IPS-15b (cell line): ENCODE measurements around the gene RAB10.
"Not testable (repeated sequence)": the region's sequence is repeated elsewhere in the genome, so short reads cannot be mapped to it uniquely, and the experiment has no call there.

ENCODE experiments used
- H3K27me3 ChIP-seq: one replicate; pipeline ENCODE4 v1.6.1; 2013; ENCODE audit warnings: low read length; ENCODE audit not compliant: control insufficient read depth, insufficient read depth
- H3K36me3 ChIP-seq: one replicate; pipeline ENCODE4 v1.6.1; 2013; ENCODE audit warnings: low read length; ENCODE audit not compliant: control insufficient read depth, insufficient read depth
- H3K4me1 ChIP-seq: one replicate; pipeline ENCODE4 v1.6.1; 2013; ENCODE audit warnings: mild to moderate bottlenecking, low read length; ENCODE audit not compliant: control insufficient read depth, insufficient read depth
- H3K4me3 ChIP-seq: one replicate; pipeline ENCODE4 v1.5.1; 2013; ENCODE audit warnings: low read depth, low read length
- H3K9ac ChIP-seq: one replicate; pipeline ENCODE4 v1.6.1; 2013; ENCODE audit warnings: low read depth, mild to moderate bottlenecking, low read length
- H3K9me3 ChIP-seq: one replicate; pipeline ENCODE4 v1.6.1; 2013; ENCODE audit warnings: mild to moderate bottlenecking, low read length; ENCODE audit not compliant: control insufficient read depth, insufficient read depth

Gene RAB10

DNA sequence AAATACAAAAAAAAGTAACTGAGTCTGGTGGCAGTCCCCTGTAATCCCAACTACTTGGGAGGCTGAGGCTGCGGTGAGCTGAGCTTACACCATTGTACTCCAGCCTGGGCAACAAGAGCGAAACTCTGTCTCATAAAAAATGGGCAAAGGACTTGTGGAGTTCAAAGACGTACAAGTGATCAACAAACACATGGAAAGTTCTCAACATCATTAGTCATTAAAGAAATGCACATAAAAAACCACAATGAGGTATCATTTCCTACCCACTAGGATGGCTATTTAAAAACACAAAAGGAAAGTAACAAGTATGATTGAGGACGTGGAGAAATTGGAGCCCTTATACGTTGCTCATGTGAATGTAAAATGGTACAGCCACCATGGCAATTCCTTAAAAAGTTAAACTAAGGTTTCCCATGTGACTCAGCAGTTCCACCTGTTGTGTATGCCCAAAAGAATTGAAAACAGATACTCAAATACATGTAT is 52.3 kb downstream of the RAB10 start:
- Histone ChIP-seq H3K4me1 (peaks cover 9% of the 10 kb centered on the region), H3K4me3 (no peak overlapping the region), H3K9ac (no peak overlapping the region), H3K36me3 (no peaks in the 10 kb centered on the region), H3K27me3 (no peaks in the 10 kb centered on the region), H3K9me3 (peaks cover 3% of the 10 kb centered on the region)

DNA sequence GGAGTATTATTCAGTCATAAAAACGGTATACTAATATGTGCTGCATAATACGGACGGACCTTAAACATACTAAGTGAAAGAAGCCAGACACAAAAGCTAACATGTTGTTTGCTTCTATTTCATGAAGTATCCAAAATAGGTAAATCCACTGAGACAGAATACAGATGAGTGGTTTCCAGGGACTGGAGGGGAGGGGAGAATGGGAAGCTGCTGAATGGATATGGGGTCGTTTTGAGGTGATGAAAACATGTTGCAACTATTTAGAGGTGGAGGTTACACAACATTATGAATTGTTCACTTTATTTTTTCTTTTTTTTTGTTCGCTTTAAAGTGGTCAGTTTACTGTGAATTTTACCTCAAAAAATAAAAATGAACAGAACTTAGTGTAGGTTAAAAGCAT is 52.9 kb downstream of the RAB10 start:
- Histone ChIP-seq H3K9me3 (peaks cover 3% of the 10 kb centered on the region), H3K4me1 (peaks cover 9% of the 10 kb centered on the region), H3K4me3 (no peak overlapping the region), H3K9ac (no peak overlapping the region), H3K27me3 (no peaks in the 10 kb centered on the region), H3K36me3 (no peaks in the 10 kb centered on the region)

DNA sequence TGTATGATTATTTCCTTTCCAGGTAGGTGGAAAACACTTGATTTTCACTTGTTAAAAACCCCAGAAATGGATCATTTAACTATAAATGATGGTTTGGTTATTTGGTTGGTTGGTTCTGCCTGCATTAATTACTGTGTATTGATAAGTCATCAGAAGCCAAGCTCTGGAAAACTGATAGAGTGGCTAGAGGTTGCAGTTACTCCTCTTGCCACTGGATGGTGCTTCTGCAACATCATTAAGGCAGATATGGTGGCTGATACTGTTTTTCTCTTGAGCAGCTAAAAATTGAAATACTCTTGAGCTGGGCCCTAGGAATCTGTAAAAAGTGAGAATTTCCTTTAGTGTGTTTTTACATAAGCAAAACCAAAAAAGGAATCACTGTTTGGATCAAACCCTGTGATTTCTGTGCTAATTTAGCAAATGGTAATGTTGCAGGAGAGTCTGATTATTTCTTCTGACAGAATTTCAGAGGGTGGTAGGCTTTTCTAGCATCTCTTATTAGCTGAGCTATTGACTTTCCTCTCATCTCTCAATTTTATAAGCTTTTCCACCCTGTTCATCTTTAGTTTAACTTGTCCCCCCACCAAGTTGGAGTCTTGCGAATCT is 54.3 kb downstream of the RAB10 start:
- Histone ChIP-seq H3K9ac (no peak overlapping the region), H3K4me3 (no peak overlapping the region), H3K4me1 (peaks cover 4% of the 10 kb centered on the region), H3K36me3 (no peaks in the 10 kb centered on the region), H3K9me3 (peaks cover 3% of the 10 kb centered on the region), H3K27me3 (no peaks in the 10 kb centered on the region)

DNA sequence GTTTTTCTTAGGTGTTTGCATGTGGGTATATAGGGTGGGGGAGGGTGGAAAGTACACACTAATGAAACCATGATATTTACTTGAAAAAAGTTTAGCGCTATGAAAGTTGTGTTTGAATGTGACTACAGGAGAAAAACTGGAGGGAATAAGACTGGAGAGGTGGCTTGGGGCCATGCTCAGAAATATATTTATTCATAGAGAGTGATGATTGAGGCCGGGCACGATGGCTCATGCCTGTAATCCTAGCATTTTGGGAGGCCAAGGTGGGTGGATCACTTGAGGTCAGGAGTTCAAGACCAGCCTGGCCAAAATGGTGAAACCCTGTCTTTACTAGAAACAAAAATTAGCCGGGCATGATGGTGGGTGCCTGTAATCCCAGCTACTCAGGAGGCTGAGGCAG is 55.0 kb downstream of the RAB10 start:
- not testable (repeated sequence) for H3K36me3 ChIP-seq, H3K4me3 ChIP-seq, H3K4me1 ChIP-seq, H3K27me3 ChIP-seq, H3K9ac ChIP-seq, H3K9me3 ChIP-seq

DNA sequence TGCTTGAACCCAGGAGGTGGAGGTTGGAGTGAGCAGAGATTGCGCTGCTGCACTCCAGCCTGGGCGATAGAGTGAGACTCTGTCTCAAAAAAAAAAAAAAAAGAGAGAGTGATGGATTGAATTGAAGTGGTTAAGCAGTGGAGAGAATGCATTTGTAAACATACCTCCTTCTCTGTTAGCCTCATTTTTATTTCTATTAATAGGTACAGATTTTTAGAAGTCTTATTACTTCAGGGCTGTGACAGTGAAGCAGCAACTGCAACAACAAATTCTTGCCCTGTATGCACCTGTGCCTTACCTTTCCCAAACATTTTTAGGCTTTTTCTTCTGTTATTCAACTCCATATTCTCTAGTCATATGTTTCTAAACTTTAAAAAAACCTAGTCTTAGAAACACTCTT is 55.5 kb downstream of the RAB10 start:
- Histone ChIP-seq H3K4me3 (no peak overlapping the region), H3K9me3 (peaks cover 3% of the 10 kb centered on the region), H3K9ac (no peak overlapping the region), H3K27me3 (no peaks in the 10 kb centered on the region), H3K4me1 (peaks cover 4% of the 10 kb centered on the region), H3K36me3 (no peaks in the 10 kb centered on the region)

DNA sequence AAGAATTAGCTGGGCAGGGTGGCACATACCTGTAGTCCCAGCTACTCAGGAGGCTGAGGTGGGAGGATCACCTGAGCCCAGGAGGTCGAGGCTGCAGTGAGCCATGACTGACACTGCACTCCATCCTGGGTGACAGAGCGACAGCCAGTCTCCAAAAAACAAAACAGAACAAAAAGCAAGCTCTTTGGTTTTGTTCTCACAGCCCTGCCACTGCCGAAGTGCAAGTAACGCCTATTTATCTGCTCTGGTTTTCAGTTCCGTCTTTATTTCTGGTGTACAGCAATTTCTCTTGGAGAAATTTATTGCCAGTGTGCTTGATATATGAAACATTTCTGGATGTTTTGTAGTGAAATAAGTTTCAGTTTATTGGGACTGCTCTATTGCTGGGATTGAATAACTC is 61.9 kb downstream of the RAB10 start:
- Histone ChIP-seq H3K27me3 (no peaks in the 10 kb centered on the region), H3K4me1 (peaks cover 4% of the 10 kb centered on the region), H3K9me3 (no peaks in the 10 kb centered on the region), H3K9ac (no peak overlapping the region), H3K4me3 (no peak overlapping the region), H3K36me3 (no peaks in the 10 kb centered on the region)

DNA sequence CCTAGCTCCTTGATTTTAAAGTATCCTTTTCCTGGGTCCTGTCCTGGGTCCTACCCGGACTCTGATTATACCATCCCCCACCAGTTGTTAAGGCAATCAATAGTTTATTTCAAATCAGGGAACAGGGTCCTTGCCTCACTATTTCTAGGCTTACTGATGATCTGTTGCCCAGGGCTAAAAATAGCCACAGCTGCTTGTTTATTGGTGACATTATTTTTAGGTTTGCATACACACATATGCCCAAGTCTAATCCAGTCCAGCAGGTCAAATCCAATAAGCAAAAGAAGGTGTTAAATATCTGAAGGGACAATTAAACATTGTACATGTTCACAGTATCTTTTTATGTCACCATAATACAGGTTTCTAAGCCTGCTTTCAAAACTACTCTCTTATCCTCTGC is 66.0 kb downstream of the RAB10 start:
- Histone ChIP-seq H3K27me3 (no peaks in the 10 kb centered on the region), H3K36me3 (peaks cover 5% of the 10 kb centered on the region), H3K4me1 (peaks cover 4% of the 10 kb centered on the region), H3K9me3 (no peaks in the 10 kb centered on the region), H3K9ac (no peak overlapping the region), H3K4me3 (no peak overlapping the region)

DNA sequence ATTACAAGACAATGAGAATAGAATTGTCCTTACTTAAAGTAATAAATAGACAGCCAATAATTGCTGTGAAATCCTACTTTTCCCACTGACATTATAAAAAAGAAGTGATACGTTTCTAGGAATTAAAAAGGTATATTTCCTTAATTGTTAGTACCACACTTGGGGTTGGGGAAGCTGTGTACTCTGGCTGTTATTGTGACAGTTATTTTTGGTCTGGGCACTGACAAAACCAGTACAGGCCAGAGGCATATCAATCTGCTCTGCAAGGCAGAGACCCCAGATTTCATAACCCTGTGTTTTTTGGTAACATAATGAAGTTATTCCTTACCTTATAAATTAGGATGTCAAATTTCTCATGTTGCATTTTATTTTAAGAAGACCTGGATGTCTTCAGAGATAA is 66.5 kb downstream of the RAB10 start:
- Histone ChIP-seq H3K4me1 (peaks cover 4% of the 10 kb centered on the region), H3K36me3 (peaks cover 5% of the 10 kb centered on the region), H3K4me3 (no peak overlapping the region), H3K9me3 (no peaks in the 10 kb centered on the region), H3K9ac (no peak overlapping the region), H3K27me3 (no peaks in the 10 kb centered on the region)

DNA sequence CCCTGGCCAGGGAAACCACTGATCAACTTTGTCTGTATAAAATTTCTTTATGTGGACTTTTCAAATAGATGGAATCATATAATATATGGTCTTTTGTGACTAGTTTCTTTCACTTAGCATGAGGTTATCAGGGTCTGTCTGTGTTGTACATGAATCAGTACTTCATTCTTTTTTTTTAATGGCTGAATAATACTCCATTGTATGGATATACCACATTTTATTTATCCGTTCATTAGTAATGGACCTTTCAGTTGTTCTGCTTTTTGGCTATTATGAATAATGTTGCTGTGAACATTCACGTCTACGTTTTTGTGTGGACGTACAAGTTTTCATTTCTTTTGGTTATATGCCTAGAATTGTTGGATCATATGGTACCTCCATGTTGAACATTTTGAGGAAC is 69.9 kb downstream of the RAB10 start:
- H3K36me3 ChIP-seq, result peaks cover 5% of the 10 kb centered on the region

DNA sequence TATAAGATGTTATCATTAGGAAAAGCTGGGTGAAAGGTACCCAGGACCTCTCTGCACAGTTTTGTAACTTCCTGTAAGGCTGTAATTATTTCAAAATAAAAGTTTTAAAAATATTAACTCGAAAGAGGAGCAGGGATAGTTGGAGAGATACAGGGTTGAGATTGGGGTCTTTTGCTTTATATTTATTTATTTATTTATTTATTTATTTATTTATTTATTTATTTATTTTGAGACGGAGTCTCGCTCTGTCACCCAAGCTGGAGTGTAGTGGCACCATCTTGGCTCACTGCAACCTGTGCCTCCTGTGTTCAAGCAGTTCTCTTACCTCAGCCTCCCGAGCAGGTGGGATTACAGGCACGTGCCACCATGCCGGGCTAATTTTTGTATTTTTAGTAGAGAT is 74.8 kb downstream of the RAB10 start:
- H3K4me1 ChIP-seq, H3K4me3 ChIP-seq, H3K9ac ChIP-seq, H3K27me3 ChIP-seq, H3K9me3 ChIP-seq, H3K36me3 ChIP-seq: not testable (repeated sequence)

More for the DNA sequence above, 69.9 kb downstream of the RAB10 start:
- Histone ChIP-seq H3K27me3 (no peaks in the 10 kb centered on the region), H3K4me1 (no peaks in the 10 kb centered on the region), H3K9ac (no peak overlapping the region), H3K9me3 (no peaks in the 10 kb centered on the region), H3K4me3 (no peak overlapping the region)

DNA sequence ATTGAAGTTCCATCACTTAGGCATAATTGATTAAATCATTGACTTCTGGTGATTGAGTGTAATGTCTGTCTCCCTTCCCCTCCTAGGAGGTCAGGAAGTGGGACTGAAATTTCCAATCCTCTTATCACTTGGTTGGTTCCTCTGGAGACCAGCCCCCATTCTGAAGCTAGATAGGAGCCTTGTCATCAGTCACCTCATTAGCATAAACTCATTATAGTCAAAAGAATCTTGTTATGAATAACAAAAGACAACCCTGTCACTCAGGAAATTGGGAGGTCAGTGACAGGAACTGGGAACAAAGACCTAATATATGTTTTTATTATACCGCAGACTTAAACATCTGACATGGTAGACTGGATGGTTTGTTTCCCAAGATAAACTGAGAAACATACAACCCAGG is 78.3 kb downstream of the RAB10 start:
- Histone ChIP-seq H3K4me1 (no peaks in the 10 kb centered on the region), H3K27me3 (no peaks in the 10 kb centered on the region), H3K36me3 (peaks cover 10% of the 10 kb centered on the region), H3K4me3 (no peak overlapping the region), H3K9me3 (no peaks in the 10 kb centered on the region), H3K9ac (no peak overlapping the region)

DNA sequence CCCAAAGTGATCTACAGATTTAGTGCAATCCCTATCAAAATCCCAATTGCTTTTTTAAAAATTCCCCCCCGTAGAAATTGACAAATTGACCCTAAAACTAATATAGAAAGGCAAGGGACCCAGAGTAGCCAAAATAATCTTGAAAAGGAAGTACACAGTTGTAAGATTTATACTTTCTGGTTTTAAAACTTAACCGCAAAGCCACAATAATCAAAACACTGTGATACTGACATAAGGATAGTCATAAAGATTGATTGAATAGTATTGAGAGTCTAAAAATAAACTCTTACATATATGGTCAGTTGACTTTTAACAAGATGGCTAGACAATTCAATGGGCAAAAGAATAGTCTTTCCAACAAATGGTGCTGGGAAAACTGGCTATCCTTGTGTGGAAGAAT is 80.3 kb downstream of the RAB10 start:
- H3K36me3 ChIP-seq, result peaks cover 10% of the 10 kb centered on the region
- no peaks in the 10 kb centered on the region for H3K4me1 ChIP-seq
- no peaks in the 10 kb centered on the region for H3K27me3 ChIP-seq
- H3K4me3 ChIP-seq, result no peak overlapping the region
- H3K9me3 ChIP-seq, result no peaks in the 10 kb centered on the region
- H3K9ac ChIP-seq, result no peak overlapping the region
